Amniotic epithelial cell (primary cell): ENCODE results near the gene TMPRSS11D.

Experiments used
- DNase-seq: peaks from one replicate; pipeline ENCODE4 v3.0.0-alpha.2; 2010; ENCODE audit warnings: low read depth

The TMPRSS11D gene

GRCh38 chr4:67885762-67886161, 2.0 kb upstream of the TMPRSS11D start:
- peak; percentile 91 for DNase-seq

- DNase-seq, result no peak
Measured at GRCh38 chr4:67884701-67885100, 899 bp upstream of the TMPRSS11D start.

- DNase-seq, result peak; percentile 7
Measured at GRCh38 chr4:67883458-67883857, 344 bp downstream of the TMPRSS11D start.

- no peak for DNase-seq
Measured at GRCh38 chr4:67880866-67881610, 2.8 kb downstream of the TMPRSS11D start.

GRCh38 chr4:67879486-67879885, 4.3 kb downstream of the TMPRSS11D start:
- DNase-seq, result peak; percentile 60

GRCh38 chr4:67877086-67877485, 6.7 kb downstream of the TMPRSS11D start:
- DNase-seq, result no peak

GRCh38 chr4:67874986-67875385, 8.8 kb downstream of the TMPRSS11D start:
- peak; percentile 7 for DNase-seq

- no peak for DNase-seq
Measured at GRCh38 chr4:67873116-67873515, 10.7 kb downstream of the TMPRSS11D start.

GRCh38 chr4:67871867-67872266, 11.9 kb downstream of the TMPRSS11D start:
- peak; percentile 62 for DNase-seq

- no peak for DNase-seq
Measured at GRCh38 chr4:67869580-67870190, 14.1 kb downstream of the TMPRSS11D start.

GRCh38 chr4:67861513-67861912, 22.3 kb downstream of the TMPRSS11D start:
- DNase-seq, result no peak

- no peak for DNase-seq
Measured at GRCh38 chr4:67853336-67853735, 30.5 kb downstream of the TMPRSS11D start.

- no peak for DNase-seq
Measured at GRCh38 chr4:67820903-67821302, 62.9 kb downstream of the TMPRSS11D start.

GRCh38 chr4:67810011-67810410, 73.8 kb downstream of the TMPRSS11D start:
- DNase-seq, result no peak

GRCh38 chr4:67809502-67809901, 74.3 kb downstream of the TMPRSS11D start:
- DNase-seq, result no peak

GRCh38 chr4:67796810-67797209, 87.0 kb downstream of the TMPRSS11D start:
- no peak for DNase-seq

GRCh38 chr4:67790721-67791120, 93.1 kb downstream of the TMPRSS11D start:
- no peak for DNase-seq

- DNase-seq, result no peak
Measured at GRCh38 chr4:67787311-67787710, 96.5 kb downstream of the TMPRSS11D start.

- no peak for DNase-seq
Measured at GRCh38 chr4:67785528-67785927, 98.3 kb downstream of the TMPRSS11D start.

GRCh38 chr4:67779631-67780030, 104.2 kb downstream of the TMPRSS11D start:
- DNase-seq, result no peak

- DNase-seq, result no peak
Measured at GRCh38 chr4:67776746-67777145, 107.1 kb downstream of the TMPRSS11D start.
